ENCODE measurements around the gene OMP.

DNA sequence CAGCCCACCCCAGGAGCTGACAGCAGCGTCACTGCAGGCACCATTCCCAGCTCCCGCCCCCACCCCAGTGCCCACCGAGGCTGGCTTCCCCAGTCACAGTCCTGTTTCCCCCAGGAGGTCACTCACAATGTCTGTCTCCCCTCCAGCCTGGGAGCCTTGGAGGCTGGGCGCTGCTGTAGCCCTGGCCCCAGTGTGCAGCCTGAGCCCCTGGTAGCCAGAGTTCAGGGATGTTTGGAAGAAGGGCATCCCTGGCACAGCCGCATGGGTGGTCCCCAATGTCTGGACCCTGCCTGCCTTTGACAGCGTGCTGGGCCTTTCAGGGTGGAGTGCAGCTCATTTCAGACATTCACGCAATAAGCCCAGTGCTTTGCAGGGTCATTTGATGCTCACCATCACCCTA is 31.6 kb upstream of the OMP start:
- TF ChIP-seq ZNF776 (tag by site-specific recombination; IDR thresholded peaks at IDR 0.05; ENCODE audit: borderline replicate concordance) (no peak), RBAK (tag by site-specific recombination; IDR thresholded peaks at IDR 0.05) (no peak), ZEB2 (tag by site-specific recombination; IDR thresholded peaks at IDR 0.05) (no peak)
- TF ChIP-seq, protein P1, sequence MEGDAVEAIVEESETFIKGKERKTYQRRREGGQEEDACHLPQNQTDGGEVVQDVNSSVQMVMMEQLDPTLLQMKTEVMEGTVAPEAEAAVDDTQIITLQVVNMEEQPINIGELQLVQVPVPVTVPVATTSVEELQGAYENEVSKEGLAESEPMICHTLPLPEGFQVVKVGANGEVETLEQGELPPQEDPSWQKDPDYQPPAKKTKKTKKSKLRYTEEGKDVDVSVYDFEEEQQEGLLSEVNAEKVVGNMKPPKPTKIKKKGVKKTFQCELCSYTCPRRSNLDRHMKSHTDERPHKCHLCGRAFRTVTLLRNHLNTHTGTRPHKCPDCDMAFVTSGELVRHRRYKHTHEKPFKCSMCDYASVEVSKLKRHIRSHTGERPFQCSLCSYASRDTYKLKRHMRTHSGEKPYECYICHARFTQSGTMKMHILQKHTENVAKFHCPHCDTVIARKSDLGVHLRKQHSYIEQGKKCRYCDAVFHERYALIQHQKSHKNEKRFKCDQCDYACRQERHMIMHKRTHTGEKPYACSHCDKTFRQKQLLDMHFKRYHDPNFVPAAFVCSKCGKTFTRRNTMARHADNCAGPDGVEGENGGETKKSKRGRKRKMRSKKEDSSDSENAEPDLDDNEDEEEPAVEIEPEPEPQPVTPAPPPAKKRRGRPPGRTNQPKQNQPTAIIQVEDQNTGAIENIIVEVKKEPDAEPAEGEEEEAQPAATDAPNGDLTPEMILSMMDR (tag by site-specific recombination; IDR thresholded peaks at IDR 0.05): no peak
- TF ChIP-seq, protein P2, sequence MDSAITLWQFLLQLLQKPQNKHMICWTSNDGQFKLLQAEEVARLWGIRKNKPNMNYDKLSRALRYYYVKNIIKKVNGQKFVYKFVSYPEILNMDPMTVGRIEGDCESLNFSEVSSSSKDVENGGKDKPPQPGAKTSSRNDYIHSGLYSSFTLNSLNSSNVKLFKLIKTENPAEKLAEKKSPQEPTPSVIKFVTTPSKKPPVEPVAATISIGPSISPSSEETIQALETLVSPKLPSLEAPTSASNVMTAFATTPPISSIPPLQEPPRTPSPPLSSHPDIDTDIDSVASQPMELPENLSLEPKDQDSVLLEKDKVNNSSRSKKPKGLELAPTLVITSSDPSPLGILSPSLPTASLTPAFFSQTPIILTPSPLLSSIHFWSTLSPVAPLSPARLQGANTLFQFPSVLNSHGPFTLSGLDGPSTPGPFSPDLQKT (IDR thresholded peaks at IDR 0.05; ENCODE audit: borderline replicate concordance, low read depth, low read length): no peak
